HG03432 (cell line): Measurements from ENCODE around the gene OR52L1.
"Not testable (repeated sequence)": the region's sequence is repeated elsewhere in the genome, so short reads cannot be mapped to it uniquely, and the experiment has no call there.

Experiments used
- ATAC-seq: cut with Tn5 transposase; IDR thresholded peaks from one replicate; pipeline ENCODE4 v1.9.1; 2021; ENCODE audit warnings: mild to moderate bottlenecking, moderate library complexity; ENCODE audit not compliant: unreplicated experiment

The OR52L1 gene

DNA sequence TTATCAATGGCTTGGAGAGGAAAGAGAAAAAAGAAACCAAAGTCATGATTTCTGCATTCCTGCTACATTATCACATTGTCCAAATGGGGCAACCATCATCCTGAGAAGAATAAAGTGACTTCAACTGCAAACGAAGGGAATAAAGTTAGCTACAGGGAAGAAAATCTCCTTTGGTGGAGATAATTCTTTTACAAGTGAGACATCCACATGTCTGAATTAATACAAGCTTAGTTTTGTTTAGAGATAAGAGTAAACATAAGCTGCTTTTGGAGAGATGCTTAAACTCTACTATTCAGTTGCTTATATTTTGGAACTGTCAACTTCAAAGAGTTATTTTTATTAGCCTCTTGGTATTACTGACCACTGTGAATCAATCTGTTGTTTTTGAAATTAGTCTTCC is at the start of gene OR52L1:
OR52L1 (minus strand) TSS at position 101 of the 400 bp plus-strand sequence; CDS start at position 46, 55 bp downstream.
- no peak for ATAC-seq

DNA sequence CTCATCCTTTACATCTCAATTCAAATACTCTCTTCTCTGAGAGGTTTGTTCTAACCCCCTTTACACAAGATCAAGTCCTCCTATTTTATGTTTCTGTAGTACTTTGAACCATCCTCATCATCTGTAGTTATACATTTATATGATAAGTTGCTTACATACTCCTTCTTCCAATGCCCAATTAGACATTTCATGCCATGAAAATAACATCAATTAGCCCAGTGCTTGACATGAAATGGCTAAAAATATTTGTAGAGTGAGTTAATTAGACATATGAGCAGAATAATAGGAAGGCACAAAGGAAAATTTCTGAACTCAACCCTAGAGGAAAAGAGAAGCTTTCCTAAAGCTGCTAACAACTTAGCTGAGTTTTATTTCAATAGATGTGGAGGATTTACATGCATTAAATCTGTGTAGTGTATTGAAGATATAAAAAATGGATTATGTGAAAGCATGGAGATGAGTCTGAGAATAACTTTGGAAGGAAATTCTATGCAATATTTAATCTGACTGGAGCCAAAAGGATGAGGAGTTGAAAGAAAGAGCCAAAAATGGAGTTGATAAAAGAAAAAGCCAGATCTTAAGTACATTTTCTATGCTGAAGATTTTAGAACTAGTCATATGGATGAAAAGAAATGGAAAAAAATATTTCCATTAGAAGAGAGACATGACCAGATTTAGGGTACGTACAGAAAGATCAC is 44.1 kb upstream of the OR52L1 start, which contains the start of gene OR56A1:
OR56A1 (minus strand) TSS at position 51 of the 698 bp plus-strand sequence. CDS start 3,066 bp downstream, outside the sequence.
- ATAC-seq: no peak

DNA sequence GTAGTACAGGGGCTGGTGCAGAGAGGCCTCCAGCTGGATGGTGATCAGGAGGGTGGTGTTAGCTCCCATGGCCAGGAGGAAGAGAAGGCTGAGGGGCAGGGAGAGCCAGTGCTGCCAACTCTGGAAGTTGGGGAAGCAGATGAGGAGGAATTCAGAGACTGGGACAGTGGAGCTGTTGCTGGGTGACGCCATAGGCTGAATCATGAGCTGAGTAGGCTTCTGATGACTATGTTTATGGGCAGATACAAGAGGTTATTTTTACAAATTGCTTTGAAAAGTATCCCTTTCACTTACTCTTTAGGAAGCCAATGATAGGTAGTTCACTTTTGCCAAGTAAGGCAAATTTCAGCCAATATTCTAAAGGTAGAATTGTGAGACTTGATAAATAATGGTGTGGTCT is 40.7 kb upstream of the OR52L1 start:
- ATAC-seq: no peak

DNA sequence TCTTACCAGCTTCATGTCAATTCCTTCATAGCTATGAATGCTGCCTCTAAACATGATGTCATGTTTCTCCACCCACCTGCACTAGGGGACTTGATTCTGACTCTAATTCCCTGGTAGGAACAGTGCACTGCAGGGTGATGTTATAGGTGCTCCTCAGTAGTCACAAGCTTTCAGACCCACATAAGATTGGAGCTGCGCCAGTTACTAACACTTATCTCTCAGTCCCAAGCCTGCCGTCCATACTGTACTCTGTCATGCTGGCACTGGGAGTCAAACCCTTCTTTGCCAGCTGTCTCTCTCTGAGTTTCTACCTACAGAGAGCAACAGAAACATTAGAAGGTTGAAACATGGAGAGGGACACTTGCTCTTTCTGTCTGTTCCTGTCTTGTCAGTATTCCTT is 38.3 kb upstream of the OR52L1 start:
- ATAC-seq: no peak

DNA sequence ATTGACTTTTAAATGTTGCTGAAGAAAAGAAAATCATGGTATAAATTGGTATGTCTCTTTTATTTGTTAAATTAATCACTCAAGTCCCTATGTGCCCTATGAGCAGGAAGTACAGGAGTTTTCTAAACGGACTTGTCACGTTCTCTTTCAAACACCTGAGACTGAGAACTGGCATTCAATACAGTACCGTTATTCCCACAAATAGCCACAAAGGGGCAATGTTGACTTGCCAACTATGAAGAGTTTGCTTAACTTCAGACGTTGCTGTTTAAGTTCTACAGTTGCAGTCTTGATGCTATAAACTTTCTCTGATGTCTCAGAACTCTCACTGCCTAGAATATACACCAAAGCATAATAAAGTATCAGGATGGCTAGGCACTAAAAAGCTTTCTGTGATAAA is 36.2 kb upstream of the OR52L1 start:
- peak; percentile 67 for ATAC-seq

DNA sequence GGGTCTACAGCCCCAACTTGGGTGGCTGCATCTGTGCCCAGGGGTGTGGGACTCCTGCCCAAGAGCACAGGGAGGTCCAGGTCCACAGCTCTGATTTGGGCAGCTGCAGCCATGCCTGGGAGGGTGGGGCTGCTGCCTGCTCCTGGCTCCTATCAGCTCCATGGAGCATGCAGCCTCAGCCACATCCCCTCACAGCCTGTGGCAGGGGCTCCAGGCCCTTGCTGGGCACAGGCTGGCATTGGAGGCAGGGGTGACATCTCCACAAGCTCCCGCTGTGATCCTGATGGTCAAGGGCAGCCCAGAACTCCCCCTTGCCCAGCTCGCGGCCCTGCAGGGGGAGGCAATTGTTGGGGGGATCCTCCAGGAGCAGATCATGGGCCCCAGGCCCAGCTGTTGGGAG is 26.3 kb upstream of the OR52L1 start:
- no peak for ATAC-seq

DNA sequence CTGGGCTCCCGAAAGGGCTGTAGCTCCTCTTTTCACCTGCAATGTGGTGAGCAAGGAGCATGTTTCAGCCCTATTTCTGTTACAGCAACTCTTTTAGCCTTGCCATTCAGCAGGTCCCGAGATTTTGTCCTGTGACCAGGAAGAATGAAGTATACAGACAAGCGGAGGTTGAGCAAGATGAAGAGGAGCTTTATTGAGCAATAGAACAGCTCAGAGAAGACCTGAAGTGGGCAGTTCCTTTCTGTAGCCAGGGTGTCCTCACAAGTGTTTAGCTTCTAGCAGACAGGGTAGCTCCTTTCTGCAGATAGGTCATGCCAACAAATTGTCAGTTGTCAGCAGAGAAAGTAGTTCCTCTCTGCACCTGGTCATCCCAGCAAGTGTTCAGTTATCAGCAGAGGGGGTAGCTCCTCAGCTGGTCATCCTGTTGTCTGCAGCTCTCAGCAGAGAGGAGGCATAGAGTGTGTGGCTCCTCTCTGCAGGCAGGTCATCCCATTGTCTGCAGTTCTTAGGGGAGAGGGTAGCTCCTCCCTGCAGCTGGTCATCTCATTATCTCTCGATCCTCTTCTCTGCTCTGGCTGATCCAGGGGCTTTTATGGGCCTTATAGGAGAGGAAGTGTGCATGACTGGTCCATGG is 25.4 kb upstream of the OR52L1 start:
- ATAC-seq: no peak

DNA sequence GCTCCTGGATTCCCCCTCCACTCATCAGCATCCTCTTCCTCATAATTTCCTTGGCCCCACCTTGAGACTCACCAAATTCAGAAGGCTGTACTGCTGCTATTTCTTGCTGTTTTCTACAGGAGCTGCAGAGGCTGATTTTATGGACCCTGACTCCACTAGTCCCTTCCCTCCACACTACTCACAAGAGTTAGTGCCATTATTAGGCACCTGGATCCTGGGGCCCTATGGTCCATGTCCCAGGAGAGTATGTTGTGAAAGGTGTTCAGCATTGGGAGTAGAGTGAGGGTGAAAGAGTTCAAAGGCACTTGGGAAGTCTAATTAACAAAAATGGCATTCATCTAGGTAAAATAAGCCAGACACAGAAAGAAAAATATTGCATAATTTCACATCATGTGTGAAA is 20.1 kb upstream of the OR52L1 start, which contains the start of gene OR56A4:
OR56A4 (minus strand) TSS at position 101 of the 400 bp plus-strand sequence. CDS start 3,954 bp downstream, outside the sequence.
- no peak for ATAC-seq

DNA sequence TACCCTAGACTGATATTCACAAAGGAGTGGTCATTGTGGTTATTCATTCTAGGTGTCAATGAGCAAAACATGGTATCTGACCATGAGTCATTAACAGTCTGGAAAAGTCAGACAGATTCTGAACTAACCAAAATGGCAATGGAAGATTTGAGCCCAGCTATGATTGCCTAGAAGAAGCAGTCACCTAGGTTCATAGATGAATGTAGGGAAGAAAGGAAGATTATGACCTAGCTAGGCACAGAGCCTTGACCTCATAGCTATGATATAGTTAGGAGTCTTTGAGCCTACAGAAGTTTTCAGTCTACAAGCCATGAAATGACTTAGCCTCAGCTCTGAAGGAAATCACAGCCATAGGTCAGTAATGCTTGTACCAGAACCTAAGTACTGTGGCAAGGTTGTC is 19.6 kb upstream of the OR52L1 start:
- ATAC-seq: no peak

DNA sequence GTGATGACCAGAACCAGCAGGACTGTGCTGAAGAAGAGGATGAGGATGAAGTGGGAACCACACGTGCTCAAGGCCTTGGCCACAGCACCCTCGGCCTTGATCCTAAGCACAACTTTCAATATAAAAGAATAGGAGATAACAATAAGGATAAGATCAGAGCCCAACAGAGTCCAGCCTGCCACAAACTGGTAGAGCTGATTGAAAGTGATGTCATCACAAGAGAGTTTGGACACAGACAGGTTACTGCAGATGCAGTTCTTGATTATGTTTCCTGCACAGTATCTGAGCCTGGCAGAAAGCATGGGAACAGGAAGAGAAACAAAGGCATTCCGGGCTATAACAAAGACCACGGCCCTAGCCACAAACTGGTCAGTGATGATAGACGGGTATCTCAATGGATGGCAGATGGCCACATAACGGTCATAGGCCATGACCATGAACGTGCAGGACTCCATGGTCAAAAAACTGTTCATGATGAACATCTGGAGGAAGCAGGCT is 15.5 kb upstream of the OR52L1 start:
- ATAC-seq: no peak

DNA sequence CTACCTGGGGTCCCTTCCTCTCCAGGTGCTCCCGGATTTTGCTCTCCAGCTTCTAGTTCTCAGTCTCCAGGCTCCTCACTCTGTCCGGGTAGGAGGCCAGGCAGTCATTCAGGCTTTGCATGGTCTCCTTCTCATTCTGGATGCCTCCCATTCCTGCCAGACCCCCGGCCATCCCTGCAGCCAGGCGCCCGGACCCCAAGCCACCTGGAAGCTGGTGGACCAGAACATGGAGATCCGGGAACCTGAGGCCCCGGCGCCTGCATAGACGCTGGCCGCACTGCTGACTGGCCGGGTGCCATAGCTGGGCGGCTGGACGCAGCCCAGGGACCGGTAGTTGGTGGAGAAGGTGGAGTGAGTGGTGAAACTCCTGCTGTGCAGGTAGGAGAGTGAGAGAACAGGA is 8.0 kb upstream of the OR52L1 start:
- no peak for ATAC-seq

DNA sequence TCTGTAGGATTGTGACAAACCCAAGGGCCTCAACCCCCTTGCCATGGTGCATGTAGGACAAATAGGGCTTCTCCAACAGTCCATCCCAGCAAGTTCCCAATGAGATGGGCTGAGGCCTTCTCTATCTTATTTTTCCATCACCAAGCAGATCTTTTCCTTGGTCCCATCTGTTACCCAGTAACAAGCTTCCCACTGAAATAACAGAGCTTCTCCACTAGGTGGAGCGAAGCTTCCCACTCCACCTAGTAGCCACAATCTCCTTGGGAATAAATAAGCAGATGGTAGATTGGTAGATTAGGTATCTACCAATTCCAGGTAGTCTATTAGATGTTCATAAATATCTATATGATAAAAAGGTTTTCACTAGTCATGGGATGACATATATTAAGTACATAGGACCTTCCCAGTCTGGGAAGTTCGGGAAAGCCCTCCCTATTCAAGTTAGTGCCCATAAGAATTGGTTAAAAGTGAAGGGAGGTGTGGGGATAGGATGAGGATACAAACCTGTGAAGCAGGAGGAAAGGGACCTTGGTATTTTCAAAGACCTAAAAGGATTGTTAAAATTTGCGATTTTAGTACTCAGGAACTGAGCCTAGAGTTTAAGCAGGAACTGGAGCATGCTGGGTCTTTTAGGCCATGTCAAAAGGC is 5.9 kb upstream of the OR52L1 start:
- peak; percentile 59 for ATAC-seq

DNA sequence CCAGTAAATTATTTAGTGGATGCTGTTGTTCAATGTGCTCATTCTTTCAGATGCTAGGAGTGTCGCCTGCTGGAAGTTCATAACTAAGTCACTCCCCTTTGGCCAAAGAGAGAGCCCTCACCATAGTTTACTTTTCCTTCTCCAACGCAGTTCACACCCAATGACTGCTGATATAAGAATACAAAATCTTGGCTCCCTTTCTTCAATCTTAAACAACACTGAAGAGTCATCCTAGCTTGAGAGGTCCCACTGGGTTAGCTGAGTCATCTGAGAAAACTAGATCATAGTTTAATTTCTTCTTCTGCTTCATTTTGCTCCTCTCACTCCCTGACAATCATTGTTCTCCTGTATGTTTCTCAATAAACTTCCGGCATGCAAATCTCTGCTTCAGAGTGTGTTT is 5.4 kb upstream of the OR52L1 start:
- ATAC-seq: peak; percentile 25

DNA sequence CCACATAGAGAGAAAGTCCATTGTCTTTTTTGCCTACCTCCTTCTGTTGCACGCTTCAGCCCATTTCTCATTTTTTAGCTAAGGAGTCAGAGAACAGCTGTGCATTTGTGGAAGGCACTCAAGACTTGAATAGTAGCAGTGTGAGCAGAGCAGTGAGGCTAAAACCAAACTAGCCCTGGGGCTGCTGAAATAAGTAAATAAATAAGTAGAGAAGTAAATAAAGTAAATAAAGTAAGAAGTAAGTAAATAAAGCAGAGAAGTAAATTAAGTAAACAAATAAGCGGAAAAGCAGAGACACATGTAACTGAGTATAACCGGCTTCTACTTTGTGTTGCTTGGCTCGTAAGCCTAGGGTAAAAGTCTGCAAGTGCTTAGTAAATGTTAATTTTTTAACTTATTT is 2.4 kb upstream of the OR52L1 start:
- ATAC-seq: no peak

DNA sequence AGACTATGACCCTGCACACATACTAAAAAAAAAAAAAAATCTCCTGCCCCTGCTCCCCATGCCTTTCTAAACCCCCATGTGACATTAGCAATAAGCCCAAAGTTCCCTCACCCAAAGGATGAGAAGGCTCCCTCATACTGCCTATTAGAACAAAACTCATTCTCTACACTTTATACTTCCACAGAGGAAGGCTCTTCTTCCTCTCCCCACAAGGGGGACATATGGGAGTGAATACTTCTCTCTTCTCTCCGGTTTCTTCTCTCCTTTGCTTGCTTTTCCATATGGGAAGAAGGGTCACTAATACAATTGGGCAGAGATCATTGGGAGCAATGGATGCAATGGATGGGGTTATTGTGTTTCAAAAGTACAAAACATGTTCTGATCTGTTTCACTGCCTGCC is 3.3 kb downstream of the OR52L1 start:
- ATAC-seq: no peak

DNA sequence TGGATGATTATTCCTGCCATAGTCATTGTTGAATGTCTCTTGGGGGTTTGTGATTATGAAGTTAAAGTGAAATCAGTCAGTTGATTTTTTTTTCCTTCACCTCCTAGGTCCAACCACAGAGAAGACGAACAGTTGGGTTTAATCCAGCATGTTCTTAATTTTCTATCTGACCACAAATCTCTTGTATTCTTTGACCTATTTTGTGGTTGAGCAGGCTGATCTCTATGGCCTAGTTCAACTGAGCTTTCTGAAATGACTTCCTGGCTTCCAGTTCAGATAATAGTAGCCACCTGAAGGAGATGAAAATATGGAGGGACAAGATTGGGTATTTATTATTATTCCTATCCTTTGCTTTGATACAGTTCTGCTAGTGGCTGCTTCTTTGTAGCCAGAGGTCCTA is 13.3 kb downstream of the OR52L1 start:
- no peak for ATAC-seq

DNA sequence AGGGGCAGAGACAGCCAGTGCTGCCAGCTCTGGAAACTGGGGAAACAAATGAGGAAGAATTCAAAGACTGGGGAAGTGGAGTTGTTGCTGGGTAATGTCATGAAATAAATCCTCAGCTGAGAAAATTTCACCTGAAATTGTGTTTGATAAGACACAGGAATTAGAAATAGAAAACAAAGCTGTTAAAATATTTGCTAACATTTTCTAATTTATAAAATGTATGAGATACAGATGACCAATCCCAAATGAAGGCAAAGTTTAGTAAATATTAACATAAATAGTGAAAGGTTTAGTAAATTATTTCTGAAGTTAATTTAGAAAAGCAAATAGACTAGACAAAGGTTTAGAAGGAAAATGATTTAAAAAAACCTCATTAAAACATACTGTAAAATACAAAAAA is 18.4 kb downstream of the OR52L1 start, which contains the start of gene OR56A5:
OR56A5 (minus strand) TSS at position 101 of the 400 bp plus-strand sequence; CDS start at position 101, 0 bp downstream.
- ATAC-seq: no peak

DNA sequence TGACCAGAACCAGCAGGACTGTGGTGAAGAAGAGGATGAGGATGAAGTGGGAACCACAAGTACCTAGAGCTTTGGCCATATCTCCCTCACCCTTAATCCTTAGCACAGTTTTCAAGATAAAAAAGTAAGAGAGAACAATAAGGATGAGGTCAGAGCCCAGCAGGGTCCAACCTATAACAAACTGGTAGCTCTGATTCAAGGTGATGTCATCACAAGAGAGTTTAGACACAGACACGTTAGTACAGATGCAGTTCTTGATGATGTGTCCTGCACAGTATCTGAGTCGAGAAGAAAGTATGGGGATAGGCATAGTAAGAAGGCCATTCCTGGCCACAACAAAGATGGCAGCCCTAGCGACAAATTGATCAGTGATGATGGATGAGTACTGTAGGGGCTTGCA is 19.1 kb downstream of the OR52L1 start:
- no peak for ATAC-seq

DNA sequence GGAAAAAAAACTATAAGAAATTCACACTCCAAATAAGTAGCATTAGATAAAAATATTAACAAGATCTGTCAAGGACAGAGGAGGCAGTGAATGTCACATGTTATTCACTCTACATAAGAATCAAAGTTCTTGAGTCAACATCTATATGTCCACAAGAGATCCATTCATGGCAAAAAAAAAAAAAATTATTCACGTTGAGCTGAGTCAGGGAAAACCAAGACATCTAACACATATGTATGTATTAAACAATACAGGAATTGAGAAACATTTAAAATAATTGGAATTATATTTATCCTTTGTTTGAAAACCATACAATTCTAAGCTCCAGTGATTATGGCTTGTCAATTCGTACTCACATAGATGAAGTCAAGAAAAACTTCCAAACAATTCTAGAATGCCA is 19.8 kb downstream of the OR52L1 start:
- ATAC-seq: no peak

DNA sequence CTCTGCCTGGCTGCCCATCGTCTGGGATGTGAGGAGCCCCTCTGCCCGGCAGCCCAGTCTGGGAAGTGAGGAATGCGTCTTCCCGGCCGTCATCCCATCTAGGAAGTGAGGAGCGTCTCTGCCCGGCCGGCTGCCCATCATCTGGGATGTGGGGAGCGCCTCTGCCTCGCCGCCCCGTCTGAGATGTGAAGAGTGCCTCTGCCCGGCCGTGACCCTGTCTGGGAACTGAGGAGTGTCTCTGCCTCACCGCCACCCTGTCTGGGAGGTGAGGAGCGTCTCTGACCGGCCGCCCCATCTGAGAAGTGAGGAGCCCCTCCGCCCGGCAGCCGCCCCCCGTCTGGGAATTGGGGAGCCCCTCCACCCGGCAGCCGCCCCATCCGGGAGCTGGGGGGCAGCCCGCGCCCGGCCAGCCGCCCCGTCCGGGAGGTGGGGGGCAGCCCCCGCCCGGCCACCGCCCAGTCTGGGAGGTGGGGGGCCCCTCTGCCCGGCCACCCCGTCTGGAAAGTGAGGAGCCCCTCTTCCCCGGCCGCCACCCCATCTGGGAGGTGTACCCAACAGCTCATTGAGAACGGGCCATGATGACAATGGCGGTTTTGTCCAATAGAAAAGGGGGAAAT is 26.0 kb downstream of the OR52L1 start:
- ATAC-seq: not testable (repeated sequence)

DNA sequence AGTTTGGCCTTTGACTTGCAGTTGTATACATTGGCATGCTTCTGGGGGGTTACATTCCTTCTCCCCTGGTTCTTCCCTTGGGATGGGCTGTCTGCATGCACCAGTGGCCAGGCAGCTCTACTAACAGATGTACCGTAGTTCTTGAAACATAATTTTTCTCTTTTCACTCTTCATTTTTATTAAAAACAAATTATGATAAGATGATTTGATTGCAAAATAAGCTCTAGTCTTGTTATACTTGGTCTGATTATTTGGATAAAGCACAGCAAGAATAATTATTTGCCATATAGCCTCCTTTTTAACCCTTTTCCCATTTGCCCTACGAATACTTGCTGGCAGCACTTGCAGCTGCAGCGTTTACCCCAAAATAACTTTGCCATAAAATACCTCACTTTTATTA is 31.2 kb downstream of the OR52L1 start:
- ATAC-seq: no peak
